ENCODE measurements around the gene CALR3.

DNA sequence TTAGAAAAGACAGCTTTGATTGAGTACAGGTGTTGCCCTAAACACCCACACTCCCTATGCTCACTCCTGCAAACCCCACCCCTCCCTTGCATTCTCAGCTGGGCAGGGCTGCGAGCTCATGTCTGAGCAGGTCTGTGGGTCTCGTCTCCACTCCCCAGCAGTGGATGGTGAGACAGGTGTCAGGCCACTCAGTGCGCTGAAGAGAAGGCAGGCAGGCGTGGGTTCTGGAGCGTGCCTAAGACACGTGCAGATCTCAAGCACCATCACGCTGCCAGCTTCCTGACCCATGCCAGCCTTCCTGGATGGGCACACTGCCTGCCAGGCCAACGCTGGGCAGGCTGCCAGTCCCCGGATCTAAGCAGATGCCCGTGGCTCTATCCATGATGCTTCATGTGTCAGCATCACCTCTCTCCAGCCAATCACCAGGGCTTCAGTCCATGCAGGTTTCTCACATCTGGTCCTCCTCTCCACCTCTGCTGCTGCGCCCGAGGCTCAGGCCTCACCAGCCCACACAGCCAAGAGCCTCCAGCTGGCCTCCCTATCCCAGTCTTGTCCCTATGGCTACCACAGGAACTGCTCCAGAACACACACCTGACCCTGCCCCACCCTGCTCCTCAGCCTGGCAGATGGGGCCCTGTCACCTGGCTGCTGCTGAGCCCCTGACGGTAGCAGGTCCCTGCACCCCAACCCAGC is 66.8 kb downstream of the CALR3 start:
- TF ChIP-seq, protein P1, sequence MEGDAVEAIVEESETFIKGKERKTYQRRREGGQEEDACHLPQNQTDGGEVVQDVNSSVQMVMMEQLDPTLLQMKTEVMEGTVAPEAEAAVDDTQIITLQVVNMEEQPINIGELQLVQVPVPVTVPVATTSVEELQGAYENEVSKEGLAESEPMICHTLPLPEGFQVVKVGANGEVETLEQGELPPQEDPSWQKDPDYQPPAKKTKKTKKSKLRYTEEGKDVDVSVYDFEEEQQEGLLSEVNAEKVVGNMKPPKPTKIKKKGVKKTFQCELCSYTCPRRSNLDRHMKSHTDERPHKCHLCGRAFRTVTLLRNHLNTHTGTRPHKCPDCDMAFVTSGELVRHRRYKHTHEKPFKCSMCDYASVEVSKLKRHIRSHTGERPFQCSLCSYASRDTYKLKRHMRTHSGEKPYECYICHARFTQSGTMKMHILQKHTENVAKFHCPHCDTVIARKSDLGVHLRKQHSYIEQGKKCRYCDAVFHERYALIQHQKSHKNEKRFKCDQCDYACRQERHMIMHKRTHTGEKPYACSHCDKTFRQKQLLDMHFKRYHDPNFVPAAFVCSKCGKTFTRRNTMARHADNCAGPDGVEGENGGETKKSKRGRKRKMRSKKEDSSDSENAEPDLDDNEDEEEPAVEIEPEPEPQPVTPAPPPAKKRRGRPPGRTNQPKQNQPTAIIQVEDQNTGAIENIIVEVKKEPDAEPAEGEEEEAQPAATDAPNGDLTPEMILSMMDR (IDR thresholded peaks at IDR 0.05; ENCODE audit: insufficient read depth, low read length, poor library complexity, severe bottlenecking) = no peak
- no peak for TF ChIP-seq EZH2phosphoT487 (conservative IDR thresholded peaks at IDR 0.05; ENCODE audit: low read length)

All from SU-DHL-6 (cell line).